CD4-positive, alpha-beta T cell (primary cell): Measurements from ENCODE around the gene UQCRQ. TPM values are rescaled to one million over a fixed set of nuclear protein-coding genes. Genes with fewer than 3 reads are reported as not detected.

ENCODE experiments used
- ATAC-seq: fragments of 200-7000 bp; cut with Tn5 transposase; one replicate; pipeline ENCODE4 v1.10.0; 2022; ENCODE audit warnings: mild to moderate bottlenecking; ENCODE audit not compliant: poor library complexity
- CTCF ChIA-PET: fragments of 350-600 bp; sonication (Branson Sonifier 250); formaldehyde crosslinking; loops from one replicate; lab custom pipeline; 2021; ENCODE audit warnings: antibody characterized with exemption, inconsistent platforms; lab: Charles Lee
- POLR2A ChIA-PET: fragments of 350-600 bp; sonication (Branson Sonifier 250); formaldehyde crosslinking; loops from one replicate; lab custom pipeline; 2021; ENCODE audit warnings: antibody characterized with exemption, inconsistent platforms; lab: Charles Lee
- DNase-seq, 14 experiments: peaks; one replicate each; pipeline ENCODE4 v3.0.0-alpha.2; 2013 to 2020; ENCODE audit warnings: mixed read lengths in 2 of 14
- H3K27ac ChIP-seq, 2 donors: one replicate each; pipeline versions ENCODE4 v1.5.1 to v1.7.0; 2013; ENCODE audit warnings: low read length in 2 of 2, low read depth in 1 of 2, mild to moderate bottlenecking in 1 of 2
- H3K27me3 ChIP-seq, 2 experiments: 1 replicate in 1 of 2; 2 replicates in 1 of 2; pipeline versions ENCODE4 v1.6.1 to v1.7.0; 2013; ENCODE audit warnings: low read length in 2 of 2, control low read depth in 1 of 2, mild to moderate bottlenecking in 1 of 2, moderate library complexity in 1 of 2; ENCODE audit not compliant: insufficient read depth in 2 of 2, control insufficient read depth in 1 of 2
- H3K36me3 ChIP-seq: one replicate; pipeline ENCODE4 v1.6.1; 2013; ENCODE audit warnings: low read length, control low read depth; ENCODE audit not compliant: insufficient read depth
- H3K4me1 ChIP-seq: one replicate; pipeline ENCODE4 v1.6.1; 2013; ENCODE audit warnings: low read length, control low read depth; ENCODE audit not compliant: insufficient read depth
- H3K4me3 ChIP-seq: one replicate; pipeline ENCODE4 v1.5.1; 2013; ENCODE audit warnings: mild to moderate bottlenecking, low read length, moderate library complexity
- H3K9me3 ChIP-seq, 2 experiments: 1 replicate in 1 of 2; 2 replicates in 1 of 2; pipeline versions ENCODE4 v1.6.1 to v1.7.0; 2013; ENCODE audit warnings: low read length in 2 of 2, mild to moderate bottlenecking in 2 of 2, control low read depth in 1 of 2, moderate library complexity in 1 of 2; ENCODE audit not compliant: control insufficient read depth in 1 of 2, insufficient read depth in 1 of 2
- H3K27ac Mint-ChIP-seq: one replicate; pipeline ENCODE4 v1.8.0; 2020; ENCODE audit warnings: mixed read lengths
- H3K27me3 Mint-ChIP-seq: one replicate; pipeline ENCODE4 v1.8.0; 2021; ENCODE audit warnings: mixed read lengths
- H3K36me3 Mint-ChIP-seq: one replicate; pipeline ENCODE4 v1.8.0; 2021; ENCODE audit warnings: low read depth, mixed read lengths
- H3K4me1 Mint-ChIP-seq: one replicate; pipeline ENCODE4 v1.8.0; 2021; ENCODE audit warnings: low read depth, mixed read lengths
- H3K4me3 Mint-ChIP-seq: one replicate; pipeline ENCODE4 v1.8.0; 2020; ENCODE audit warnings: mild to moderate bottlenecking, mixed read lengths
- H3K9me3 Mint-ChIP-seq: one replicate; pipeline ENCODE4 v1.8.0; 2020; ENCODE audit warnings: mixed read lengths
- CTCF ChIP-seq: fragments of 200-600 bp; IDR thresholded peaks from one replicate; pipeline ENCODE4 v1.8.0; 2022; ENCODE audit warnings: antibody characterized with exemption, mild to moderate bottlenecking
- intact Hi-C, 2 experiments: fragments of 100-400 bp; cut with DNase I in 1 of 2; cut with micrococcal nuclease in 1 of 2; formaldehyde crosslinking; loops; one replicate each; pipeline versions ENCODE4 v1.15.1 to v1.9.0; 2023 to 2025; cut with DNase I, micrococcal nuclease
- total RNA-seq, 174 experiments: library from RNA in 2 of 174; stranded (reverse) in 2 of 174; gene quantifications; one replicate each; pipeline ENCODE4 v1.2.3 and lab custom pipeline; 2021 to 2026

Gene UQCRQ
- total RNA-seq, 2 experiments from 2014 or later = 119 to 132 TPM

GRCh38 chr5:132834057-132834456, 32.4 kb upstream of the UQCRQ start:
- Histone ChIP-seq H3K4me3 (no peak overlapping the region), H3K36me3 (no peaks in the 10 kb centered on the region), H3K4me1 (peaks cover 12% of the 10 kb centered on the region), H3K27ac (no peak overlapping the region), H3K9me3 (no peaks in the 10 kb centered on the region), H3K27me3 (peaks cover 12 to 19% of the 10 kb centered on the region in 2 experiments)
- no peak overlapping the region for H3K27ac Mint-ChIP-seq
- ATAC-seq (no peak), DNase-seq (no peak)
- no peak for TF ChIP-seq CTCF
- no peak overlapping the region for H3K4me3 Mint-ChIP-seq
- H3K4me1 Mint-ChIP-seq = peaks cover 16% of the 10 kb centered on the region
- intact Hi-C loops = loop anchor here (1.0 to 5.0 kb wide), 2 partner anchors 27 to 48 kb away; no protein-coding TSS in a partner anchor
- ChIA-PET POLR2A (no interaction called here), CTCF (no interaction called here)
- peaks cover 26% of the 10 kb centered on the region for H3K27me3 Mint-ChIP-seq
- no peaks in the 10 kb centered on the region for H3K9me3 Mint-ChIP-seq
- H3K36me3 Mint-ChIP-seq = no peaks in the 10 kb centered on the region

DNA sequence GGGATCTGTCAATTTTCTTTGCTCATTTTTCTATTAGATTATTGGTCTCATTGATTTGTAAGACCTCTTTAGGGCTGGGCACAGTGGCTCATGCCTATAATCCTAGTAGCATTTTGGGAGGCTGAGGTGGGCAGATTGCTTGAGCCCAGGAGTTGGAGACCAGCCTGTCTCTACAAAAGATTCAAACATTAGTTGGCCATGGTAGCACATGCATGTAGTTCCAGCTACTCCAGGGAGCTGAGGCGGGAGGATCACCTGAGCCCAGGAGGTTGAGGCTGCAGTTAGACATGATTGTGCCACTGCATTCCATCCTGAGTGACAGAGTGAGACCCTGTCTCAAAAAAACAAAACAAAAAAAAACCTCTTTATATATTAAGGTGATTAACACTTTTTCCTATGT, 29.6 kb upstream of the UQCRQ start:
- Histone ChIP-seq H3K36me3 (no peaks in the 10 kb centered on the region), H3K27me3 (no peaks in the 10 kb centered on the region), H3K4me1 (no peaks in the 10 kb centered on the region), H3K9me3 (no peaks in the 10 kb centered on the region), H3K4me3 (no peak overlapping the region), H3K27ac (no peak overlapping the region)
- DNase-seq = no peak
- Mint-ChIP-seq H3K4me3 (no peak overlapping the region), H3K4me1 (no peaks in the 10 kb centered on the region), H3K9me3 (no peaks in the 10 kb centered on the region), H3K27me3 (peaks cover 5% of the 10 kb centered on the region), H3K36me3 (no peaks in the 10 kb centered on the region), H3K27ac (no peak overlapping the region)
- no peak for ATAC-seq
- CTCF ChIA-PET = no interaction called here
- intact Hi-C loops = no loop called here
- POLR2A ChIA-PET = no interaction called here
- TF ChIP-seq CTCF = no peak

- Mint-ChIP-seq H3K4me1 (no peaks in the 10 kb centered on the region), H3K4me3 (no peak overlapping the region), H3K27me3 (peaks cover 2% of the 10 kb centered on the region), H3K27ac (no peak overlapping the region), H3K9me3 (no peaks in the 10 kb centered on the region), H3K36me3 (no peaks in the 10 kb centered on the region)
- no peaks in the 10 kb centered on the region for H3K27me3 ChIP-seq
- ChIA-PET POLR2A (no interaction called here), CTCF (no interaction called here)
- H3K27ac ChIP-seq = no peak overlapping the region
- TF ChIP-seq CTCF = no peak
- no peaks in the 10 kb centered on the region for H3K4me1 ChIP-seq
- DNase-seq (no peak), ATAC-seq (no peak)
- no peaks in the 10 kb centered on the region for H3K36me3 ChIP-seq
- H3K4me3 ChIP-seq = no peak overlapping the region
- H3K9me3 ChIP-seq = no peaks in the 10 kb centered on the region
- intact Hi-C loops = no loop called here
Measured at GRCh38 chr5:132837868-132838267, 28.6 kb upstream of the UQCRQ start.
